ENCODE data around the gene PRAC1. TPM values are rescaled to one million over a fixed set of nuclear protein-coding genes. Genes with fewer than 3 reads are reported as not detected.

Gene PRAC1
- total RNA-seq = not detected

DNA sequence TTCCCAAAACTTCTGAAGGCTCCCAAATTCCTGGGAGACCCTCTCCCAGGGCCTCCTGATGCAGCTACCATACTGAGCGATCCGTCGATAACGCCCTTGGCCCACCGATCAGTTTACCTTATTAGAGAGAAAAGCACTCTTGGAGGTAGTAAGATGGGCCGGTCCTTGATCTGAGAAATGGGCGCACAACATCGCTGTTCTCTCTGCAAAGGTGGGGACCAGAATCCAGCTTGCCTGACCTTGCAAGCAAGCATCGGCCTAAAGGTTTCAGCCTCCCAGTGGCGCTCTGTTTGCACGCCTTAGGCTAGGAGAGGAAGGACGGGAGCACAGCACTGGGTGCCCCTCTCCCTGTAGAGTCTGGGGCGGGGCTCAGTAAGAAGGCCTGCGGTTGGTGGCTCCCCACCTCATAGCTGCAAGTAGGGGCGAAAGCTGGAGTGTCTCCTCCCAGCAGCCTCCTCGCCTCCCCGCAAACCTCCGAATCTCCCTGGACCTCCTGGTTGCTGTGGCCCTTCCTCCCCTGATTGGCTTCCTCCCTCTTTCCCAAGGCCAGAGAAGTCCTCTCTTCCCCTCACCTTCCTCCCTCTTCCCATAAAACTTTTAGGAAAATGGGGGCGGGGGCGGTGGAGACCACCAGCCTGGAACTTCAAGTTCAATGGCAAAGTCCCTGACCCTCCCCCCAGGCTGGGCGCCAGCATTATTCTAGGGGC lies at the start of gene PRAC1:
PRAC1 (minus strand) TSS at position 318 of the 707 bp plus-strand sequence; CDS start at position 192, 126 bp downstream.
- peaks cover 29% of the 10 kb centered on the region for H3K4me1 Mint-ChIP-seq (ENCODE audit: low read depth)
- peaks cover 93% of the 10 kb centered on the region for H3K27me3 Mint-ChIP-seq (ENCODE audit: low read depth)
- no peak for DNase-seq

DNA sequence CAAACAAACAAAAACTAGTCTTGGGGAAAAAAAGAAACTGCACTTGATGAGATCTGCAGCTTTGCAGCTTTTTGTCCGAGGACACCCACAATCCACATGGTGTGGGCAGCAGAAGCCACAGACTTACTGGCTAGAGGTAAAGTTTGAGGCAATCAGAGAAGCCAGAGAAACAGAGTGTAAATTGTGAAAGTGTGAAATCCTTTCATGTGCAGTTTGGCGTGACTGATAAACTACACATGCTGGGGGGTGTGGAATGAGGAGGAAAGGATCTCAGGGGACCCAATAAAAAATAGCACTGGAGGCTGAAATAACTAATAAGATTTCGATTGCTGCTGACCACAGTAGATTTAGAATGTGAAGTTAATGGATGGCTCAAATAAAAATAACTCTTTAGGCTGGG lies 48.6 kb upstream of the PRAC1 start:
- Mint-ChIP-seq H3K36me3 (ENCODE audit: insufficient read depth) (no peaks in the 10 kb centered on the region), H3K4me1 (ENCODE audit: low read depth) (no peaks in the 10 kb centered on the region), H3K4me3 (no peak overlapping the region), H3K27me3 (ENCODE audit: low read depth) (peaks cover 49% of the 10 kb centered on the region), H3K9me3 (no peaks in the 10 kb centered on the region)
- ATAC-seq (no peak), DNase-seq (no peak)

More for the DNA sequence above, at the start of gene PRAC1:
- no peaks in the 10 kb centered on the region for H3K9me3 Mint-ChIP-seq
- no peak for ATAC-seq
- peak within 1 kb of the TSS; percentile 31 for H3K4me3 Mint-ChIP-seq
- no peaks in the 10 kb centered on the region for H3K36me3 Mint-ChIP-seq (ENCODE audit: insufficient read depth)

DNA sequence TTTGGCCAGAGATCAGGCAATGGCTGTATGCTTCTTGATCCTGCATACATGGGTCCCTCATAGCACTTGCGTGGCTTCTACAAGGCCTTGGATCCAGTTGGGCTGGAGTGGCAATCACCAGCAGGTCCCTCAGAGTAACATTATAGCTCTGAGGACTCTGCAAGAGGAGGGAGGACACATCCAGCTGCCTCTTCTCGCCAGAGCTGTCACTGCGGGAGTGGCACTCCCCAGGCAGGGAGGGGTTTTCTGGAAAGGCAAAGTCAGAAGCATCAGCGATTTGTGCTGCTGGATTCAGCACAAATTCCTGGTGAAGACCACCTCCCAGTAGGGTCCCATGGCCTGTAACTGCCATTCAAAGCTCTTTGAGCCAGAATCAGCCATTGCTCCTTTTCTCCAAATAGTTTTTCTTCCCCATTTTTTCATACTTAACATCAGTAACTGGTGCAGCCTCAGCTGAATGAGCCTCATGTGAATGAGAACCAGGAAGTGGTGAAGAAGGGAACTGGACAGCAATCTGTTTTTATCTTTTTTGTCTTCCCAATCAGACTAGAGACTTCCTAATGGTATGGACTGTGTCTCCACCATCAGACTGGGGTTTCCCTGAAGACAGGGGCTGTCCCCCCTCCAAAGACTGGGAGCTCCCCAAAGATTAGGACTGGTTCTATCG lies 46.8 kb upstream of the PRAC1 start:
- H3K36me3 Mint-ChIP-seq (ENCODE audit: insufficient read depth) = no peaks in the 10 kb centered on the region
- H3K27me3 Mint-ChIP-seq (ENCODE audit: low read depth) = peaks cover 49% of the 10 kb centered on the region

DNA sequence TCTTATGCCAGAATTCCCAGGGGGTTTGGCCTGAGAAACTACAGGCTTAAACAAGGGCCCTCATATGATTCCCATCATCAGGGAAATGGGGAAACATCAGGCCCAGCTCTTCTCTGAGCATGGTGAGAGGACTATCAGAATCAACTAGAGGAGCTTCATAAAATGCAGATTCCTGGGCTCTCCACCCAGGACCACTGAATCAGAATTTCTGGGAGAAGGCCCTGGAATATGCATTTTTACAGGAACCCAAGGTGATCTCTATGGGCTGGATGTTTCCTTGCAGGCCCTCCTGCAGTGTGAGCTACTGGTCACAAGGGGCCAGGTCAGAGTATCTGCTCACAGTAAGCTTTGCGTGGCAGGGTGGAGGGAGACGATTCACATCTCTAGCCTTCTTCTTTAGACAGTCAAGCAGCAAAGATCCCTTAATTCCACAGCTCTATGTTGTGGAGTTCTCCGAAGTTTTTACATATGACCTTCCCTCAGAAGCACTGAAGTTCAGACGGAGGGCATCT lies 45.0 kb upstream of the PRAC1 start:
- Mint-ChIP-seq H3K9me3 (no peaks in the 10 kb centered on the region), H3K27me3 (ENCODE audit: low read depth) (peaks cover 56% of the 10 kb centered on the region), H3K4me3 (no peak overlapping the region), H3K4me1 (ENCODE audit: low read depth) (no peaks in the 10 kb centered on the region), H3K36me3 (ENCODE audit: insufficient read depth) (no peaks in the 10 kb centered on the region)
- ATAC-seq (no peak), DNase-seq (no peak)

More for the DNA sequence above, 46.8 kb upstream of the PRAC1 start:
- H3K4me1 Mint-ChIP-seq (ENCODE audit: low read depth) = no peaks in the 10 kb centered on the region
- H3K4me3 Mint-ChIP-seq = no peak overlapping the region
- H3K9me3 Mint-ChIP-seq = no peaks in the 10 kb centered on the region
- no peak for ATAC-seq
- no peak for DNase-seq

DNA sequence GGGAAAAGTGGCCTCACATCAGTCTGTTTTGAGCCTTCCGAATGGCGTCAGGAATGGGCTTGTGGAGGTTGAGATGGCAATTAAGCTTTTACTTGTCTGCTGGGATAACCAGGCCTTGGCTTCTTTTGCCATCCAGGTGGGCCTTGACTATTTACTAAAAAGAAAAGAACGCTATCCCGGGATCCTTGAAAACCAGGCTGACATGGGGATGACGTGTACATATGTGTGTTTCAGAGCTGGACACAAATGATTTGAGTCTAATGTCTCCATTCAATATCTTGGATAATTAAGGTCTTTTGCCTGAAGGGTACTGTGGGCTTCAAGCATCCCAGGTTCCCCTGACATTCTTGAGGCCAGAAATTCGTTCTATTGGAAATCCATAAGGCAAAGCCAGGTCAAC lies 38.8 kb upstream of the PRAC1 start:
- Mint-ChIP-seq H3K9me3 (no peaks in the 10 kb centered on the region), H3K4me1 (ENCODE audit: low read depth) (no peaks in the 10 kb centered on the region), H3K36me3 (ENCODE audit: insufficient read depth) (no peaks in the 10 kb centered on the region), H3K27me3 (ENCODE audit: low read depth) (peaks cover 83% of the 10 kb centered on the region), H3K4me3 (no peak overlapping the region)
- no peak for DNase-seq
- no peak for ATAC-seq

DNA sequence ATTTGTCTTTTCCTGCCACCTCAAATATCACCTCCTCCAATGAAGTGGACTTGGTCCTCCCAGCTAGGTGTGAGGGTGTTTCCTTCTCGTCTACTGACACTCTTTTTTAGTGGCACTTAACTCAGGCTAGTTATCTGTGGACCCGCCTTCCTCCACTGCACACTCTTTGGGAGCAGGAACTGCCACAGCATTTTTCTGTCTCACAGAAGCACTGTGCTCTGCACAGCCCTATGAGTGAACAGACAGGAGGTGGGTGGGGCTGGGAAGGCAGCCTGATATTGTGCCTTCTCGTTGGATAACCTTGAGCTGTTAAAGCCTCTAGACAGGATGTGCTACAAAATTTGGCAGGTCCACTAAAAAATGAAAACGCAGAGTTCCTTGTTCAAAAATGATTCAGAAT lies 38.1 kb upstream of the PRAC1 start:
- Mint-ChIP-seq H3K36me3 (ENCODE audit: insufficient read depth) (no peaks in the 10 kb centered on the region), H3K4me1 (ENCODE audit: low read depth) (no peaks in the 10 kb centered on the region), H3K27me3 (ENCODE audit: low read depth) (peaks cover 84% of the 10 kb centered on the region), H3K9me3 (no peaks in the 10 kb centered on the region), H3K4me3 (no peak overlapping the region)
- ATAC-seq = no peak
- no peak for DNase-seq

DNA sequence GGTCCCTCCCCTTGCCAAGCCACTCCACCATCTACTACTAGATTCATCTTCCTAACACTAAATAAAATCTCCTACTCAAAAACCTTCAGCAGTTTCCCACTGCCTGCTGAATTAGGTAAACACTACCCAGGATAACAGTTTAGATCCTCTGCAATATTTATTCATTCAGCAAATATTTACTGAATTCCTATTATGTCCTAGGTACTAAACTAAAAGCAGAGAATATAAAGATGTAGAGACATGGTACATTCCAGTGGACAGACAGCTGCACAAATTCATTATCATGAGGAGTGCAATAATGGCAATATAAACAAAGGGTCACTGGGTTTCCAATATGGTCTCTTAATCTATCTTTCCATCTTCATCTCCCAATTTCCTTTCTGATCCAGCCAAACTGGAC lies 37.0 kb upstream of the PRAC1 start:
- no peaks in the 10 kb centered on the region for H3K9me3 Mint-ChIP-seq
- DNase-seq (no peak), ATAC-seq (no peak)
- peaks cover 88% of the 10 kb centered on the region for H3K27me3 Mint-ChIP-seq (ENCODE audit: low read depth)
- no peaks in the 10 kb centered on the region for H3K4me1 Mint-ChIP-seq (ENCODE audit: low read depth)
- no peaks in the 10 kb centered on the region for H3K36me3 Mint-ChIP-seq (ENCODE audit: insufficient read depth)
- H3K4me3 Mint-ChIP-seq = no peak overlapping the region

DNA sequence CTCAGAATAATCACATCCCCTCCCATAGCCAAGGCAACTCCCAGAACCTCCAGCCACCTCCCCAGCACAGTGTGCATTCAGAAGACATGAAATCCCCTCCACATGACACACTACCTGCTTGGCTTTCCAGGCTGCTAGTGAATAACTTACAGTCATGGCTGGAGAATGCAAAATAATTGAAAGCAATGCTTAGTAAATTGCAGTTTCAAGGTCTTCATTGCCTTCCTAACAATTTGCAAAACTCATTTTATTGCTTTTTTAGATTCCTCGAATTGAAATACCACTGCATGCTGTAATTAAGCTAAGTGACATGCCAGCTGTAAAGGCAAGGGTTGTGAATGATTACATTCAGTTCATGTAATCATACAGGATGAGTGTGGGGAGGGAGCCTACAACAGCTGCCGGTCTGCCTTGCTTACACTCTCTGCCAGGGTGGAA lies 35.2 kb upstream of the PRAC1 start:
- Mint-ChIP-seq H3K27me3 (ENCODE audit: low read depth) (peaks cover 92% of the 10 kb centered on the region), H3K36me3 (ENCODE audit: insufficient read depth) (no peaks in the 10 kb centered on the region), H3K4me1 (ENCODE audit: low read depth) (peaks cover 2% of the 10 kb centered on the region), H3K9me3 (no peaks in the 10 kb centered on the region), H3K4me3 (no peak overlapping the region)
- ATAC-seq (no peak), DNase-seq (no peak)

DNA sequence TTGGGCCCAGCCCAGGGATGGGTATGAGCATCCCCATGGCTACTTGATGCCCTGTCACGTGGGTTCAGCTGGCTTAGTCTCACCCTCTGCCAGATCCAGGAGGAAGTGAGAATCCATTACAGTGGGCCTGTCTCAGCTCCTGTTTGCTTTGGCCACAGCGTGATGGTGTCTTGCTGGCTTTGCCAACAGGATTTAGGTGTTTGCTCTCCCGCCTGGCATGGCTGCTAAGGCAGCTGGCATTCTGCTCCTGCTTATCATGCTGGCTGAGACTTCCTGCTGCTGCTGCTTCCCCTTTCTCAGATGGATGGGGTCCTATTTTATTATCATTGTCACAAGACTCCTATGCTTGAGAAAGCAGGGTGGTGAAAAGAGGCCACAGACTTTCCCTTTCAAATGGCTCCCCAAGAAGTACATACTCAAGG lies 34.5 kb upstream of the PRAC1 start:
- H3K4me1 Mint-ChIP-seq (ENCODE audit: low read depth) = peaks cover 5% of the 10 kb centered on the region
- peaks cover 92% of the 10 kb centered on the region for H3K27me3 Mint-ChIP-seq (ENCODE audit: low read depth)
- no peaks in the 10 kb centered on the region for H3K36me3 Mint-ChIP-seq (ENCODE audit: insufficient read depth)
- DNase-seq (no peak), ATAC-seq (no peak)
- no peak overlapping the region for H3K4me3 Mint-ChIP-seq
- H3K9me3 Mint-ChIP-seq = no peaks in the 10 kb centered on the region

DNA sequence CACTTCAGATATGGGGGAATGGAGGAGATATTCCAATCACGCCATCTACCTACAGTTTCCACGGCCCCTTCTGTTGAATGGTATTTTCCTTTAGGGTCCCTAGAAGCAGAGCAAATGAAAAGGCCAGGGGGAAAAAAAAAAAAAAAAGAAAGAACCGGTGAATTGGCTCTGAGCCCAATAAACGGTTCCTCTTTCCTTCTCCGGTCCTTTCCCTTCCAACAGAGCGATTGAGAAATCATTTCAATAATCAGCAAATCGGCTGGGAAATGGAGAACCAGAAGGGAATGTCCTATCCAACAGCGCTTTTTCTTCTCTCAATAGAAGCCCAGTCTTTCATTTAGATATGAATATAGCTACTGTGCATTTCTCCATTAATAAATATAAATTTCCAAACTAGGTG lies 33.0 kb upstream of the PRAC1 start:
- Mint-ChIP-seq H3K4me3 (no peak overlapping the region), H3K4me1 (ENCODE audit: low read depth) (peaks cover 5% of the 10 kb centered on the region), H3K27me3 (ENCODE audit: low read depth) (peaks cover 92% of the 10 kb centered on the region), H3K36me3 (ENCODE audit: insufficient read depth) (no peaks in the 10 kb centered on the region), H3K9me3 (no peaks in the 10 kb centered on the region)
- DNase-seq = no peak
- ATAC-seq = no peak

DNA sequence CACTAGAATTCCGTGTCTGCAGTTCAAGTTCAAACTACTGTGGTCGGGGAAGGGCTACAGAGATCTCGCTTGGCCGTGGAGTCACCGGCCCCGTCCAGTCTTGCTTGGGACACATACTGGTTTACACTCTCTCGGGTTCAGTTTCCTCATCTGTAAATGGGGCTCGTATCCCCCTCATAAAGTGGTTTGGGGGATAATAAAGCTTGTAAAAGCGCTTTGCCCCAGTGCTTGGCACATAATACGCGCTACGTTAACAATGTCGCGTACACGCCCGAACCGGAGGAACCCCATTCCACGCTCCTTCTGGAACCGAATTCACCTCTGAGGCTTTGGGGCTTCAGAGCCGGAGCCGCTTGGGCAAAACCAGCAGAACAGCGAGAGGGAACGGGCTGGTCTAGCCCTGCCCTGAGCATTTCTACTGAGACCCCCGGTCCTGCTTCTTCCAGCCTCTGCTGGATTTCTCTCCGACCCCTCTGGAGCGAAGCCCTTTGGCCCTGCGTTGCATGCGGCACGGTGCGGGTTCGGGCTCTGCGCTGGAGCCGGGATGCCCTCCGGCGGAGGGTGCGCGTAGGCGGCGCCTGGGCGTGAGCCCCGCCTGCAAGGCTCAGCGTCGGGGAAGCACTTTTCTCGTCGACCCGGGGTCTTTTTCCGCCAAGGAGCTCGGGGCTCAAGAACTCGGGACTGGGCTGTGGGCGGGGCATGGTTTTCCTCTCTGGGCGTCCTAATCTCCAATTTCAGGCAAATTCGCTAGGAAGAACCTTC lies 32.4 kb upstream of the PRAC1 start:
- Mint-ChIP-seq H3K9me3 (no peaks in the 10 kb centered on the region), H3K4me3 (no peak overlapping the region), H3K27me3 (ENCODE audit: low read depth) (peaks cover 93% of the 10 kb centered on the region), H3K36me3 (ENCODE audit: insufficient read depth) (no peaks in the 10 kb centered on the region), H3K4me1 (ENCODE audit: low read depth) (peaks cover 5% of the 10 kb centered on the region)
- DNase-seq (no peak), ATAC-seq (peak in 1 of 2 donors; percentile 14)

DNA sequence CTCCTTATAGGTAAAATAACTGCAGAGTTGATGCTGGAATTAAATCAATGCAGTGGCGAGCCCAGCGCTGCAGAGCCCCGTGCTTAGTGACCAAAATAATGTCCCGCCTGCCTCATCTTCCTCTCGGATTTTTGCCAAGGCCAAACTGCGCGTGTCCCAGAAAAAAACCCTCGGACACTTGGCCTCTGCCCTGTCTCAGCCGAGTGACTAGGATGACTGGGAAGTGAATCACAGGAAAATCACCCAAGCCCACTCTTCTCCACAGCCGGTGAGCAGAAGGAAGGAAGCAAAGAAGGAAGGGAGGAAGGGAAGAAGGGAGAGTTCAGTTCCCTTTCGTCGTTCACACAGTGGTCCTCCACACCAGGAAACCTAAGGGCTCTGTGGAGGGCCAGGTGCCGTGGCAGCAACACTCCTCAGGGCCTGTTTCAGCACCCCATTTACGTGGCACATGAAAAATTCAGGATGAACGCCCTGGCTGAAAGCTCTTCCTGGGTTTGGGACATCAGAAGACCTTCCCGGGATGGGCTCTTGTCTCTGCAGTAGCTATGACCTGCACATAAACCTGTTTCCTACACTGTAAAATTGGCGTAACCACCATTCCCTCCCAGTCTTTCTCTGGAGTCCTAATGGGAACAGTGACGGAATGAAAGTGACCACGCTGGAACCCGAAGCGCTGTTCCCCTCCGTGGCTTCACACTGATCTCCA lies 31.6 kb upstream of the PRAC1 start:
- no peaks in the 10 kb centered on the region for H3K36me3 Mint-ChIP-seq (ENCODE audit: insufficient read depth)
- H3K27me3 Mint-ChIP-seq (ENCODE audit: low read depth) = peaks cover 93% of the 10 kb centered on the region
- ATAC-seq (no peak), DNase-seq (no peak)
- no peaks in the 10 kb centered on the region for H3K9me3 Mint-ChIP-seq
- peaks cover 5% of the 10 kb centered on the region for H3K4me1 Mint-ChIP-seq (ENCODE audit: low read depth)
- no peak overlapping the region for H3K4me3 Mint-ChIP-seq

DNA sequence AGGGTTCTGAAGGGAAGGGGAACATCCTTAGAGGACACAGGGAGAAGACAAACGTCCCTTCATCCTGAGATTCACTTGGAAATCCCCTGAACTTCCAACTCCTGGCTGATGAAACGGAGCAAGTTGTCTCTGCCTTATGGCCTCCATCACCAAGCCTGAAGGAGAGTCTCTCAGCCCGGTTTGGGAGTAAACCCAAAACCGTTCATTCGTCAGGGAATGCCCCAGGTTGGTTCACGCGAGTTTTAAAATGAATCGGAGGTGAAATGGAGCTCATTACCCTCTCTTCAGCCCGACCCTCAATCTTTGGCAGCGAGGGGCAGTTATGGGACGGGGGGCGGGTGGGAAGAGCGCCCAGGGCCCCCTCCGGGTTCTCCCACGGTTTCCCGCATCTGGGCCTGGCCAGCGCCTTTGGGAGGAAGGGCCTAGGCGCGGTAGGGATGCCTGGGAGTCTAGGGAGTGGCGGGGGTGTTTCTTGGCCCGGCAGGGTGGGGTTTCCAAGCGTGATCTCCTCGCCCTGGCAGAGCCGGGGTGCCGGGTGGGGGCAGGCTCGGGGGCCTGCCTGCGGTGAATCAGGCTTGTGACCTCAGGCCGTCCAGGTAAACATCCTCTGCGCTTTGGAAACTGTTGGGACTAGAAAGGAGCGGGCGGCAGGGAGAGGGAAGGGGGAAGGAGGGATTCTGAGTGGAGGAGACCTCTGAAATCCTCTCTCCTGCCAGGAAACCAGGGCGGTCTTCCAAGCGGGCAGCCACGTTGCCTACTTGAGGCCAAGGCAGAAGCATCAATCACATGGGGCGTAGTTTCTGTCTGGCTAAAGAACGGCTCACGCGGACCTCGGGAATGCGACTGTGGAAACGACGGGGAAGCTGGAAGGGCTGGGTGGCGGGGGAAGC lies 30.3 kb upstream of the PRAC1 start:
- H3K4me3 Mint-ChIP-seq = no peak overlapping the region
- H3K4me1 Mint-ChIP-seq (ENCODE audit: low read depth) = peaks cover 5% of the 10 kb centered on the region
- DNase-seq (no peak), ATAC-seq (no peak)
- peaks cover 90% of the 10 kb centered on the region for H3K27me3 Mint-ChIP-seq (ENCODE audit: low read depth)
- no peaks in the 10 kb centered on the region for H3K36me3 Mint-ChIP-seq (ENCODE audit: insufficient read depth)
- H3K9me3 Mint-ChIP-seq = no peaks in the 10 kb centered on the region
